Testis (tissue), 3 donors: ENCODE results near the gene CEP68. TPM values are rescaled to one million over a fixed set of nuclear protein-coding genes. Genes with fewer than 3 reads are reported as not detected.
A peak's percentile ranks its signal among the peaks of the same experiment; 100 is the strongest.

Source experiments
- DNase-seq: peaks from one replicate; pipeline ENCODE4 v3.0.0-alpha.2; 2019
- H3K27ac ChIP-seq, 2 donors: fragments of 200-600 bp; sonication (generic); one replicate each; pipeline ENCODE4 v1.5.1; 2019
- H3K27me3 ChIP-seq: fragments of 200-600 bp; sonication (generic); one replicate; pipeline ENCODE4 v1.5.1; 2019
- H3K36me3 ChIP-seq: fragments of 200-600 bp; sonication (generic); one replicate; pipeline ENCODE4 v1.5.1; 2017; ENCODE audit warnings: low read depth; ENCODE audit errors: missing control alignments
- H3K4me1 ChIP-seq: fragments of 200-600 bp; sonication (generic); one replicate; pipeline ENCODE4 v1.5.1; 2019
- H3K4me3 ChIP-seq, 2 donors: fragments of 200-600 bp; sonication (generic); one replicate each; pipeline ENCODE4 v1.5.1; 2017 to 2019
- H3K9me3 ChIP-seq: fragments of 200-600 bp; sonication (generic); one replicate; pipeline ENCODE4 v1.5.1; 2017
- CTCF ChIP-seq, 3 experiments: fragments of 450-650 bp in 2 of 3; fragments of 200-600 bp in 1 of 3; sonication (generic) in 1 of 3; IDR thresholded peaks; one replicate each; pipeline ENCODE4 v1.5.1; 2016 to 2019; ENCODE audit warnings: antibody characterized with exemption in 3 of 3, mild to moderate bottlenecking in 2 of 3, moderate library complexity in 1 of 3
- POLR2A ChIP-seq: fragments of 450-650 bp; IDR thresholded peaks from one replicate; pipeline ENCODE4 v1.6.1; 2017; ENCODE audit warnings: antibody characterized with exemption, mild to moderate bottlenecking, moderate library complexity
- WGBS, 2 donors: methylation state at CpG; one replicate each; pipeline ENCODE4 v1.1.5; 2018; 5-methylcytosine and 5-hydroxymethylcytosine counted together
- intact Hi-C: fragments of 100-400 bp; cut with DNase I; formaldehyde crosslinking; loops from one replicate; pipeline ENCODE4 v1.15.1; 2023; ENCODE audit warnings: low total_unique reads
- polyA plus RNA-seq: library from polyadenylated mRNA; stranded (reverse); fragments of 350-450 nt; fragmentation: Illumina TruSeq; extraction: RNeasy Lipid Tissue Mini Kit (QIAGEN cat#74804); gene quantifications from one replicate; pipeline ENCODE4 v1.2.3, GENCODE V29; 2014; ENCODE audit warnings: low read depth, low replicate concordance; ENCODE audit not compliant: insufficient read depth
- total RNA-seq, 2 donors: library from RNA; depleted of rRNA; stranded (reverse); fragments of >200 nt; gene quantifications; one replicate each; pipeline ENCODE4 v1.2.3, GENCODE V29; 2016

The CEP68 gene
- total and polyA plus RNA-seq, 3 donors from 2014 or later = 13.3 to 28.2 (median 25.9) TPM

- Histone ChIP-seq H3K27ac (no peak overlapping the region), H3K4me3 (no peak overlapping the region), H3K9me3 (no peaks in the 10 kb centered on the region), H3K36me3 (no peaks in the 10 kb centered on the region), H3K4me1 (peaks cover 9% of the 10 kb centered on the region), H3K27me3 (no peaks in the 10 kb centered on the region)
- TF ChIP-seq CTCF (IDR thresholded peaks at IDR 0.05) = no peak
- no peak for TF ChIP-seq POLR2A
- WGBS, 2 donors = 77 to 84% methylated on average over 6 of the region's 6 CpGs
- no peak for DNase-seq
- intact Hi-C loops = no loop called here
Observed at GRCh38 chr2:65035351-65035943, 20.8 kb upstream of the CEP68 start.

- no peaks in the 10 kb centered on the region for H3K27me3 ChIP-seq
- no peak overlapping the region for H3K4me3 ChIP-seq
- H3K9me3 ChIP-seq = no peaks in the 10 kb centered on the region
- 91 to 94% methylated on average over 3 of the region's 3 CpGs for WGBS, 2 donors
- intact Hi-C loops = no loop called here
- no peaks in the 10 kb centered on the region for H3K36me3 ChIP-seq
- peaks cover 3% of the 10 kb centered on the region for H3K4me1 ChIP-seq
- TF ChIP-seq POLR2A = no peak
- TF ChIP-seq CTCF (IDR thresholded peaks at IDR 0.05) = no peak
- no peak for DNase-seq
- no peak overlapping the region for H3K27ac ChIP-seq
Observed at GRCh38 chr2:65037178-65037577, 19.0 kb upstream of the CEP68 start.

- DNase-seq = no peak
- Histone ChIP-seq H3K4me3 (no peak overlapping the region), H3K9me3 (no peaks in the 10 kb centered on the region), H3K27me3 (no peaks in the 10 kb centered on the region), H3K36me3 (no peaks in the 10 kb centered on the region), H3K4me1 (no peaks in the 10 kb centered on the region), H3K27ac (no peak overlapping the region)
- 85 to 95% methylated on average over 3 of the region's 3 CpGs for WGBS, 2 donors
- intact Hi-C loops = loop anchor here (5.0 kb wide), 1 partner anchor 122 kb away; no protein-coding TSS in a partner anchor
- TF ChIP-seq CTCF (IDR thresholded peaks at IDR 0.05) (no peak), POLR2A (no peak)
Observed at GRCh38 chr2:65039640-65040039, 16.6 kb upstream of the CEP68 start.

- H3K4me3 ChIP-seq = no peak overlapping the region
- H3K9me3 ChIP-seq = no peaks in the 10 kb centered on the region
- TF ChIP-seq CTCF (IDR thresholded peaks at IDR 0.05) (peak; percentile 95 to 97 (median 95)), POLR2A (no peak)
- no peaks in the 10 kb centered on the region for H3K4me1 ChIP-seq
- H3K36me3 ChIP-seq = no peaks in the 10 kb centered on the region
- 29 to 36% methylated on average over 13 of the region's 13 CpGs for WGBS, 2 donors
- intact Hi-C loops = loop anchor here (5.0 kb wide), 1 partner anchor 123 kb away; no protein-coding TSS in a partner anchor
- no peak overlapping the region for H3K27ac ChIP-seq
- DNase-seq = peak; percentile 94
- no peaks in the 10 kb centered on the region for H3K27me3 ChIP-seq
Observed at GRCh38 chr2:65040400-65041261, 15.6 kb upstream of the CEP68 start.
